GM12875 (cell line): ENCODE measurements around the gene ASTN2.

Source experiments
- H3K4me3 ChIP-seq: one replicate; pipeline ENCODE4 v1.5.1; 2011; ENCODE audit warnings: low read depth, low read length, control low read depth
- TF ChIP-seq, protein P1 (sequence below): IDR thresholded peaks from 2 replicates; pipeline ENCODE4 v1.5.1; 2011; ENCODE audit warnings: low read depth, mild to moderate bottlenecking, control low read depth, inconsistent platforms, low read length, moderate library complexity, borderline replicate concordance; ENCODE audit not compliant: insufficient read depth

Gene ASTN2

DNA sequence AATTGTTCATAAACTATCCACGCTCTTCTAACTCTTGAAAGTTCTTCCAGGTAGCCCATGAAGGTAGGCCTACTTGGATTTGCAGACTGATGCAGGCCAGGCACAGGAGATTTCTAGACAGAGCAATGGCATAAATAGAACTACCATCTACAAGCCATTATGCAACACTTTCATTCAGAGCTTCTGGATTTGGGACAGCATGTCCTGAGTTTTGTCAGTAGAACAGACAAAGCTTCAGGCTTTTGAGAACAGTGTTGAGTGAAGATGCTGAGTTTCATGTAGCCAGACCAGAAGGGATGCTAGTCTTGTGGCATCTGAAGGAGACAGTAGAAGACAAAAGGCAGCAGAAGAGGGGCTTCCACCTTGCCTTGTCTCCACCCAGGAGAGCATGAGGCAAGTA is 531.2 kb downstream of the ASTN2 start:
- TF ChIP-seq, protein P1, sequence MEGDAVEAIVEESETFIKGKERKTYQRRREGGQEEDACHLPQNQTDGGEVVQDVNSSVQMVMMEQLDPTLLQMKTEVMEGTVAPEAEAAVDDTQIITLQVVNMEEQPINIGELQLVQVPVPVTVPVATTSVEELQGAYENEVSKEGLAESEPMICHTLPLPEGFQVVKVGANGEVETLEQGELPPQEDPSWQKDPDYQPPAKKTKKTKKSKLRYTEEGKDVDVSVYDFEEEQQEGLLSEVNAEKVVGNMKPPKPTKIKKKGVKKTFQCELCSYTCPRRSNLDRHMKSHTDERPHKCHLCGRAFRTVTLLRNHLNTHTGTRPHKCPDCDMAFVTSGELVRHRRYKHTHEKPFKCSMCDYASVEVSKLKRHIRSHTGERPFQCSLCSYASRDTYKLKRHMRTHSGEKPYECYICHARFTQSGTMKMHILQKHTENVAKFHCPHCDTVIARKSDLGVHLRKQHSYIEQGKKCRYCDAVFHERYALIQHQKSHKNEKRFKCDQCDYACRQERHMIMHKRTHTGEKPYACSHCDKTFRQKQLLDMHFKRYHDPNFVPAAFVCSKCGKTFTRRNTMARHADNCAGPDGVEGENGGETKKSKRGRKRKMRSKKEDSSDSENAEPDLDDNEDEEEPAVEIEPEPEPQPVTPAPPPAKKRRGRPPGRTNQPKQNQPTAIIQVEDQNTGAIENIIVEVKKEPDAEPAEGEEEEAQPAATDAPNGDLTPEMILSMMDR: no peak
- H3K4me3 ChIP-seq: no peak overlapping the region

- no peak overlapping the region for H3K4me3 ChIP-seq
- TF ChIP-seq, protein P1: no peak
These were observed 537.8 kb downstream of the ASTN2 start for GRCh38 chr9:116877072-116877471.

GRCh38 chr9:116875576-116875975 is 539.3 kb downstream of the ASTN2 start:
- H3K4me3 ChIP-seq: no peak overlapping the region
- TF ChIP-seq, protein P1: no peak

DNA sequence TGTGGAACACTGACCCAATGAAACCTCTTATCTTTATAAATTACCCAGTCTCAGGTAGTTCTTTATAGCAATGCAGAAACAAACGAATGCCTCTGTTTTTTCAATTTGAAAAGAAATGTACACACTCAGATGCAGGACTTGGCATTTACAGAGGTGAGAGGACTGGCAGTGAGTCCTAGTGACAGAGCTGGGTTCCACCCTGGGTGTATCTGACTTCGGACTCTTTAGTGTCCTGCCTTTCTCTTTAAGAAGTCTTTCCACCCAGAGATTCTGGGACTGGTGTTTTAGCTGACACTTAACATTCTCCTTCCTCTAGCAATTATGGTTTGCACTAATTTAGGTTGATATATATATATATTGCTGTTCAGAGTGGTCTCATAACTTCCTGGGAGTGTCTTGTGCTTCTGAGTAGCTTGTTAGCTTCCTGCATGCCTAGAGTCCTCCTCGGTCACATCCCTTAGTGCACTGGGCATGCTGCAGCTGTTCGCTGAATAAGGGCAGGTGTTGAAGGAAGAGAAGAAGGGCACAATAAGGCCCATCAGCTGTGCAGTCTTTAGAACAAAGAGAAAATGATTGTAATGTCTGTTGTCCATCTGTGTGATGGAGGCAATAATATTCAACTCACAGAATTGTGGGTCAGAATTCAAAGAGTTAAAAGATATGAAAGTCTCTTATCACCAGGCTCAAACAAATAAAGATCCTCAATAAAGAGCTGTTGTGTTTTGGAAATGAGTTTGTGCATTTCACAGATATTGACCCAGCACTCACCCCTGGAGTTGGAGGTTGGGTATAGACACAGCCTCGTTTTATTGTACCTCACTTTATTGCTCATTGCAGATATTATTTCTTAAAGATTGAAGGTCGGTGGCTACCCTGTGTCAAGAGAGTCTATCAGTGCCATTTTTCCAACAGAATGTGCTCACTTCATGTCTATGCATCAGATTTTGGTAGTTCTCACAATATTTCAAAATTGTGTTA is 540.6 kb downstream of the ASTN2 start:
- TF ChIP-seq, protein P1: no peak
- H3K4me3 ChIP-seq: no peak overlapping the region

- TF ChIP-seq, protein P1: no peak
- no peak overlapping the region for H3K4me3 ChIP-seq
These were observed 541.4 kb downstream of the ASTN2 start for GRCh38 chr9:116873491-116873890.

- TF ChIP-seq, protein P1: no peak
- no peak overlapping the region for H3K4me3 ChIP-seq
These were observed 544.3 kb downstream of the ASTN2 start for GRCh38 chr9:116870566-116870965.

GRCh38 chr9:116868201-116868600 is 546.7 kb downstream of the ASTN2 start:
- no peak overlapping the region for H3K4me3 ChIP-seq
- TF ChIP-seq, protein P1: no peak
